SJSA1 (cell line): Measurements from ENCODE around the gene NTRK3. TPM values are rescaled to one million over a fixed set of nuclear protein-coding genes. Genes with fewer than 3 reads are reported as not detected.

Source experiments
- DNase-seq, 2 experiments: peaks; one replicate each; pipeline ENCODE4 v3.0.0-alpha.2; 2015 to 2020; ENCODE audit warnings: low spot score in 2 of 2, low read depth in 1 of 2
- H3K27ac ChIP-seq: fragments of 250-450 bp; sonication (Bioruptor Pico); 2 replicates; pipeline ENCODE4 v1.5.1; 2020; ENCODE audit warnings: mild to moderate bottlenecking, moderate library complexity
- H3K27me3 ChIP-seq: fragments of 250-450 bp; sonication (Bioruptor Pico); replicated peaks from 2 replicates; pipeline ENCODE4 v1.5.1; 2020; ENCODE audit warnings: mild to moderate bottlenecking, moderate library complexity
- H3K36me3 ChIP-seq: fragments of 250-450 bp; sonication (Bioruptor Pico); 2 replicates; pipeline ENCODE4 v1.5.1; 2020; ENCODE audit warnings: mild to moderate bottlenecking
- H3K4me1 ChIP-seq: fragments of 250-450 bp; sonication (Bioruptor Pico); replicated peaks from 2 replicates; pipeline ENCODE4 v1.6.1; 2021; ENCODE audit warnings: mild to moderate bottlenecking
- H3K4me3 ChIP-seq: fragments of 250-450 bp; sonication (Bioruptor Pico); 2 replicates; pipeline ENCODE4 v1.5.1; 2020; ENCODE audit warnings: mild to moderate bottlenecking
- H3K9me3 ChIP-seq: fragments of 250-450 bp; sonication (Bioruptor Pico); replicated peaks from 2 replicates; pipeline ENCODE4 v1.5.1; 2020; ENCODE audit warnings: mild to moderate bottlenecking
- total RNA-seq: library from RNA; depleted of rRNA; stranded (reverse); fragments of >200 nt; shearing (Covaris generic); gene quantifications from 2 replicates; pipeline ENCODE4 v1.2.3, GENCODE V29; 2014

Gene NTRK3
- total RNA-seq, 1 experiment from 2014 or later, result not detected

DNA sequence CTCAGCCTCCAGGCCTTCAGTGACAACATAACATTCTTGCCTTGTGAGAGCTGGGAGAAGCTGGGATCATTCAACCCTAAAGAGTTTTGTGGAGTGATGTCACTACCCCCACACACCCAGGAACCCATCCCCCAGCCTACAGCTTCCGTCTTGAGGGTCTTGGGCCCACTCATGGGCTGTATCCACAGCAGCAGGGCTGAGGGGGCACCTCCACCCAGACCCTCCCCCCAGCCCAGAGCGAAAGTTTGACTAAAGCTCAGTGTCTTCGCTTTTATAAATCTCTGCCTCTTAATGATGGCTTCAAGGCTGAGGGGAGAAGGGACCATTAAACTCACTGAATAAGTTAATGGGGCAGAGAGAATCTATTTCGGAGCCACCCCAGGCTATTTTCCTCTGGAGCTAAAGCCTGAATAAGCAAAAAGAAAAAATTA, 23.8 kb downstream of the NTRK3 start:
- H3K27me3 ChIP-seq, result no peaks in the 10 kb centered on the region
- DNase-seq, result no peak
- no peaks in the 10 kb centered on the region for H3K36me3 ChIP-seq
- no peak overlapping the region for H3K4me3 ChIP-seq
- no peaks in the 10 kb centered on the region for H3K9me3 ChIP-seq
- H3K27ac ChIP-seq, result no peak overlapping the region
- H3K4me1 ChIP-seq, result no peaks in the 10 kb centered on the region

DNA sequence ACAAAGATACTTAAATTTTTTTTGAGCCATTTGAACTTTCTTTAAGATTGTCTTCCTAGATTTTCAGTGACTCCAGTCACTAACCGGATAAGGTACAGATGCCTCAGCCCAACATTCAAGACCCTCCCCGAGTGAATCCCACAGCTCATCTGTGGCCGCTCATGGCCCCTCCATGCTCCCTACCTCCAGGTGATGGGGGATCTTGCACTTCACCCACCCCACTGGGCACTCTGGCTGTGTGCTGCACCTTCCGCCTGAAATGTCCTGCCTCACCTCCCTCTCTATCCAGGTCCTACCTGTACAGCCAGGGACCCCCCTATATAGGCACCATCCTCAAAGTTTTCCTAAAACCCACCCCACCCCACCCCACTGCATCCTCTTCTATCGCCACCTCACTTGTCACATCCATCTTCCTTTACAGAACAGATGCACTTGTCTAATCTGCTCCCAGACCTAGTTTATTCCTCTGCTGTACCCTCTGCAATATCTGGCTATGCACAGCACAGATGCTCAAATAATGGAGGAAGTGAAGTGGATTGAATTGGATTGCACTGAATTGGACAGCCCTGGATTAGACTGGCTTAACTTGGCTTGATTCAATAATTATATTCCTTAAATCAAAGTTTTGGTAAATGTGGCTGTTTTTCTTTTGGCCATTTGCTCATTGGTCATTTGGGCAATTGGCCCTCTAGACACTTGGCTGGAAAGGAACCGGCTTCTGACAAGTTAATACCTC, 24.5 kb downstream of the NTRK3 start:
- no peaks in the 10 kb centered on the region for H3K36me3 ChIP-seq
- H3K27ac ChIP-seq, result no peak overlapping the region
- H3K9me3 ChIP-seq, result no peaks in the 10 kb centered on the region

GRCh38 chr15:88230823-88231222, 25.7 kb downstream of the NTRK3 start:
- Histone ChIP-seq H3K9me3 (no peaks in the 10 kb centered on the region), H3K27me3 (no peaks in the 10 kb centered on the region), H3K36me3 (no peaks in the 10 kb centered on the region), H3K4me3 (no peak overlapping the region), H3K27ac (no peak overlapping the region), H3K4me1 (no peaks in the 10 kb centered on the region)
- no peak for DNase-seq

More for the DNA sequence above, 24.5 kb downstream of the NTRK3 start:
- Histone ChIP-seq H3K4me1 (no peaks in the 10 kb centered on the region), H3K4me3 (no peak overlapping the region), H3K27me3 (no peaks in the 10 kb centered on the region)
- no peak for DNase-seq

DNA sequence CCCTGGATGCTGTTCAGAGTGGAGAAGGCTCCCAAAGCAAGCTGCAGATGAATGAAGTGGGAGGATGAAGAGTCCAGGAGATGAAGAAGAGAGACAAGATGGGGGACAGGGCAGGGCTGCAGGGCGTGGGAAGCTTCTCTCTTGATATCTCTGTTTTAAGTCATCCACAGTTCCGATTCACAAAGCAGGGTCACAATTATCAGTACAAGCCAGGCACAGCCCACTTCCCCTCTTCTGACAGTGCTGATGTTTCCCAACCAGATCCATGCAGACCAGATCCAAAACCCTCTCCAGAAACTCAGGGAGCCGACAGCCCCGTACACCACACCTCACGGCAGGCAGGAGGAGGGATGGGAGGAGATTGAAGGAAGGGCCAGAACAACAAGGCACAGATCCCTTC, 31.1 kb downstream of the NTRK3 start:
- Histone ChIP-seq H3K9me3 (no peaks in the 10 kb centered on the region), H3K27ac (no peak overlapping the region), H3K4me3 (no peak overlapping the region), H3K4me1 (no peaks in the 10 kb centered on the region), H3K36me3 (no peaks in the 10 kb centered on the region), H3K27me3 (no peaks in the 10 kb centered on the region)
- DNase-seq, result no peak

GRCh38 chr15:88223084-88223483, 33.5 kb downstream of the NTRK3 start:
- DNase-seq, result no peak
- no peak overlapping the region for H3K4me3 ChIP-seq
- no peaks in the 10 kb centered on the region for H3K4me1 ChIP-seq
- H3K9me3 ChIP-seq, result no peaks in the 10 kb centered on the region
- no peaks in the 10 kb centered on the region for H3K27me3 ChIP-seq
- no peaks in the 10 kb centered on the region for H3K36me3 ChIP-seq
- no peak overlapping the region for H3K27ac ChIP-seq

DNA sequence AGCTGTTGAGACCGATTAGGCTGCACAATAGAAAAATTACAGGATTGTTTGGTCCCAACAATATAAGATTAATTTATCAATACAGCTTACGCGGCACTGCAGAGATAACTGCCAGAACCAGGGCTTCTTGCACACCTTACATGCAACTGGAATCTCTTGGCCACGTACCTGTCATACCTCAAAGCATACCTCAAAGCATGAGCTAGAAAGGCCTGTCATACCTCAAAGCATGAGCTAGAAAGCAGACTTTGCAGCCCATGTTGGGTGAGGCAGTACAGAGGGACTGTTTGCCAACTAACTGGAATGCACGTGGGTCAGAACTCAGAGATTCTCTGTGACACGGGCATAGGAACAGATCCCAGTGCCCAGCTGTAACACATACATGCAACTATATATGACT, 34.7 kb downstream of the NTRK3 start:
- no peak overlapping the region for H3K27ac ChIP-seq
- H3K9me3 ChIP-seq, result no peaks in the 10 kb centered on the region; the same call in 1 of the 2 replicates
- H3K36me3 ChIP-seq, result no peaks in the 10 kb centered on the region
- no peaks in the 10 kb centered on the region for H3K4me1 ChIP-seq
- H3K27me3 ChIP-seq, result no peaks in the 10 kb centered on the region
- DNase-seq, result no peak
- no peak overlapping the region for H3K4me3 ChIP-seq

DNA sequence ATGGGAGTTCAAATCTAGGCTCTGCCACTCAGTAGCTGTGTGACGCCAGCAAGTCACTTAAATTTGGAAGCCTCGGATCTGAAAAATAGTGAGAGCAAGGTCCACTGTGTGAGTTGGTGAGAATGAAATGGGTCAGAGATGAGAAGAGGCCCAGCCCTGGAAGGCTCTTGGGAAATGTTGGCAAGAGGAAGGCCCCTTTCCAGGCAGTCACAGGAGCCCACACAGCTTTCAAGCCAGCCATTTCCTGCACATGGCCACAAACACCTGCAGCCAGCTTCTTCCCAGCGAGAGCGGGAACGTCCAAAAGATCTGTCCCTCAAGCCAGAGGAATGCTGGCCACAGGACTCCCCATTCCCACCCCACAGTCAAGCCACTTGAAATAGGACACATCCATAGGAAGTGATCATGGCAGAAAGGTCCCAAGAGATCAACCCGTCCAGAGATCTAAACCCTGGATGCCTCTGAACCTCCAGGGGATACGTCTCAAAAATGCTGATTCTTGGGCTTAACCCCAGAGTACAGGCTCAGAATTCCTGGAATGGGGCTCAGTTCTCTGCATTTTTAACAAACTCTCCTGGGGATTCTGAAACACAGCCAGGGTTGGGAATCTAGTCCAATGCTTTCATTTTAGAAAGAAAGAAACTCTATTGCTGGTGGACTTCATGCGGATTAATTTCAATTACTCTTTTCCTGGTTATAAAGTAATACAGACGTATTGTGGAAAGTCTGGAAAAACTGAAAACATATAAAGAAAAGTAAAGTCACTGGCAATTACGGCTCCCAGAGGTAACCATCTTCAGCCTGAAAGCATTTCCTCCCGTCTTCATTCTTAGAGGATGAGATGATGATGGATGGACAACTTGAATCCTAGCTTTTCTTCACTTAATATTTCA, 35.9 kb downstream of the NTRK3 start:
- DNase-seq, result no peak
- Histone ChIP-seq H3K9me3 (no peaks in the 10 kb centered on the region; the same call in 1 of the 2 replicates), H3K27ac (no peak overlapping the region), H3K4me1 (no peaks in the 10 kb centered on the region), H3K27me3 (no peaks in the 10 kb centered on the region), H3K36me3 (no peaks in the 10 kb centered on the region), H3K4me3 (no peak overlapping the region)

DNA sequence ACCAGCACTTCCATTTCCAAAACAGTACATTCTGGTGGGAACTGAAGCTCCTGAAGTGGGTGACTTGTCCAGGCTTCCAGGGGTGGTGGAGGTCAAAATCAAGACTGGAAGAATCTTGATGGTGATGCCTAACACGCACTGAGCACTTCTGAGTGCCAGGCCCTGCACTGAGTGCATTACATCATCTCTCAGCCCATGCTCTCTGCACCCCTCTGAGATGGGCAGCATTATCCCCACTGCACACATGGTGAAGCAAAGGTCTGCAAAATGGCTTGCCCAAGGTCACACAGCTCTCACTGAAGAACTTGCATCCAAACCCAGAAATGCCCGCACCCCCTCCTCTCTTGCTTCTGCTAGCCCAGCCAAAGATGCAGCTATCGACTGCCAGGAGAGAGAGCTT, 36.9 kb downstream of the NTRK3 start:
- no peaks in the 10 kb centered on the region for H3K4me1 ChIP-seq
- no peak overlapping the region for H3K27ac ChIP-seq
- no peaks in the 10 kb centered on the region; the same call in 1 of the 2 replicates for H3K9me3 ChIP-seq
- no peak for DNase-seq
- H3K4me3 ChIP-seq, result no peak overlapping the region
- no peaks in the 10 kb centered on the region for H3K27me3 ChIP-seq
- no peaks in the 10 kb centered on the region for H3K36me3 ChIP-seq

- Histone ChIP-seq H3K4me3 (no peak overlapping the region), H3K27ac (no peak overlapping the region), H3K9me3 (no peaks in the 10 kb centered on the region; the same call in 1 of the 2 replicates), H3K27me3 (no peaks in the 10 kb centered on the region), H3K4me1 (no peaks in the 10 kb centered on the region), H3K36me3 (no peaks in the 10 kb centered on the region)
- DNase-seq, result no peak
Measured at GRCh38 chr15:88218557-88219221, 37.9 kb downstream of the NTRK3 start.

DNA sequence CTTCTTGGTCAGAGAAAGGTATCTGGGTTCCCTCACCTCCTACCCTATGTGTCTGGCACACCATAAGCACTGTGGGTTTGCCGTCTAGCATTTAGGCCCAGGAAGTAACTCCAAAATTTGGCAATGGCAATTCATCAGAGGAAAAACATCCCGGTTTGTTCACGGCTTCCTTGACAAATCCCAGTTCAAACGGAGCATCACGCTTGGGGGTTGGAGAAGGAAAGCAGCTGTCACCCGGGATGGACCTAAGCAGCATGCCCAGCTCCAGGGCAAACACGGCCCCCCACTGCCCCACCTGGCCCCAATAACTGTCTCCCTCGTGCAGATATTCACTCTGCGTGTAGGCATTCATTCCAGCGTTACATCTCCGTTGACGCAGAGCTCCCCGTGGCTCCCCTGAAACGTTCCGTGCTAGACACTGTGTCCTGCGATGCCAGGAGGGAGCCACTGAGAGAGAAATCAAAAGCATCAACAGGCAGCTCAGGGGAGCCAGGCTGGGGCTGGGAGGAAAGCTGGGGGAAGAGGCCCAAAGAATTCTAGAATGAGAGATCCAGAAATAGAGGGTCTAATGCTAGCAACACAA, 41.4 kb downstream of the NTRK3 start:
- Histone ChIP-seq H3K27me3 (no peaks in the 10 kb centered on the region), H3K4me3 (no peak overlapping the region), H3K36me3 (no peaks in the 10 kb centered on the region), H3K27ac (no peak overlapping the region), H3K4me1 (no peaks in the 10 kb centered on the region), H3K9me3 (no peaks in the 10 kb centered on the region; the same call in 1 of the 2 replicates)
- DNase-seq, result no peak

DNA sequence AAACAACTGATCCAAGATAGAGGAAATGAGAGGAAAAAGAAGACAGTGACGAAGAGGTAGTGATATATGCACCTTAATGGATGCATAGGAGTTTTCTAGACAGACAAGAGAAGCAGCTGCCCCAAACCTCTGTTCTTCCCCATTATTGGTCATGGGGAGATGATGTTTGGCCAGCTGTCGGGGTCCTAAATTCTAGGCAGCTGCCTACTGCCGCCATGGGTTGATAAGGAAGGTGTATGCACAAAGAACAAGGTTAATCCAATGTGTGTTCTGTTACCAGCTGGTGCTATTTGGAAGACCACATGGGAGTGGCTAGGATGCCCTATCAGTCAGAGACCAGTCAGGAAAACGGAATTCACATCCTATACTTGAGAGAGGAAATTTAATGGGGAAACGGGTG, 47.4 kb downstream of the NTRK3 start:
- Histone ChIP-seq H3K4me1 (no peaks in the 10 kb centered on the region), H3K27ac (no peak overlapping the region), H3K4me3 (no peak overlapping the region), H3K9me3 (no peaks in the 10 kb centered on the region), H3K27me3 (no peaks in the 10 kb centered on the region), H3K36me3 (no peaks in the 10 kb centered on the region)
- no peak for DNase-seq

GRCh38 chr15:88208396-88208795, 48.1 kb downstream of the NTRK3 start:
- no peak overlapping the region for H3K27ac ChIP-seq
- no peaks in the 10 kb centered on the region for H3K4me1 ChIP-seq
- no peak for DNase-seq
- H3K36me3 ChIP-seq, result no peaks in the 10 kb centered on the region
- no peaks in the 10 kb centered on the region for H3K9me3 ChIP-seq
- H3K4me3 ChIP-seq, result no peak overlapping the region
- H3K27me3 ChIP-seq, result no peaks in the 10 kb centered on the region

- H3K36me3 ChIP-seq, result no peaks in the 10 kb centered on the region
- H3K9me3 ChIP-seq, result no peaks in the 10 kb centered on the region
- H3K27ac ChIP-seq, result no peak overlapping the region
- no peak overlapping the region for H3K4me3 ChIP-seq
- no peak for DNase-seq
- H3K4me1 ChIP-seq, result no peaks in the 10 kb centered on the region
- no peaks in the 10 kb centered on the region for H3K27me3 ChIP-seq
Measured at GRCh38 chr15:88207565-88207964, 49.0 kb downstream of the NTRK3 start.
